ENCODE measurements around the gene MLX. TPM values are rescaled to one million over a fixed set of nuclear protein-coding genes. Genes with fewer than 3 reads are reported as not detected.
A peak's percentile ranks its signal among the peaks of the same experiment; 100 is the strongest.

MLX gene
- total and polyA plus RNA-seq, 2 donors (not counting 1 experiment from before 2014, with no cell fraction given), result 62.4 to 66.6 TPM

GRCh38 chr17:42585353-42585752 is 18.5 kb downstream of the MLX start:
- Mint-ChIP-seq H3K9me3 (ENCODE audit: insufficient read depth) (no peaks in the 10 kb centered on the region), H3K27me3 (no peaks in the 10 kb centered on the region), H3K27ac (peak overlapping the region; percentile 53), H3K4me1 (peaks cover 36% of the 10 kb centered on the region), H3K4me3 (no peak overlapping the region)
- Histone ChIP-seq H3K4me1 (ENCODE audit: control insufficient read depth in 2 of 2, insufficient read depth in 2 of 2, low read length in 2 of 2) (peaks cover 16 to 31% of the 10 kb centered on the region in 2 donors), H3K9me3 (ENCODE audit: control extremely low read depth in 1 of 3, control insufficient read depth in 2 of 3, insufficient read depth in 1 of 3, low read length in 2 of 3) (no peaks in the 10 kb centered on the region), H3K79me2 (ENCODE audit: control insufficient read depth, insufficient read depth, low read length) (peaks cover under 1% of the 10 kb centered on the region), H3K36me3 (replicated peaks in 1 of 2; ENCODE audit: control extremely low read depth in 1 of 2, control insufficient read depth in 1 of 2, extremely low read depth in 1 of 2, insufficient read depth in 2 of 2, low read length in 1 of 2) (peaks cover 14 to 90% of the 10 kb centered on the region in 2 experiments), H3K9ac (ENCODE audit: low read length) (no peak overlapping the region), H3K27me3 (replicated peaks in 1 of 4; ENCODE audit: control extremely low read depth in 1 of 4, control insufficient read depth in 3 of 4, insufficient read depth in 4 of 4, low read length in 3 of 4) (no peaks in the 10 kb centered on the region), H4K20me1 (ENCODE audit: control insufficient read depth, insufficient read depth, low read length, poor library complexity, severe bottlenecking) (peaks cover 20% of the 10 kb centered on the region), H3K4me3 (ENCODE audit: control extremely low read depth in 1 of 5, extremely low read depth in 1 of 5, insufficient read depth in 1 of 5, low read depth in 2 of 5, low read length in 4 of 5) (no peak overlapping the region), H2AFZ (ENCODE audit: insufficient read depth, low read depth, low read length, poor library complexity, severe bottlenecking) (no peak overlapping the region), H3K27ac (ENCODE audit: low read length in 2 of 2) (peak overlapping the region in 1 of 2 donors; percentile 1), H3K4me2 (replicated peaks; ENCODE audit: low read depth, low read length, poor library complexity, severe bottlenecking) (no peak overlapping the region)
- TF ChIP-seq EZH2 (IDR thresholded peaks at IDR 0.05; ENCODE audit: borderline replicate concordance, insufficient read depth, low read depth, low read length, poor library complexity, severe bottlenecking), result no peak
- TF ChIP-seq CTCF (IDR thresholded peaks at IDR 0.05), result no peak
- ChIA-PET CTCF (interaction anchor here (1.0 kb wide), 1 partner anchor 24 kb away, joined by 4 read pairs; the partner anchor contains the start of gene TUBG1), POLR2A (no interaction called here)
- WGBS (ENCODE audit: insufficient coverage), result 67% methylated on average over 1 of the region's 1 CpG
- DNase-seq (no peak), ATAC-seq (ENCODE audit: low read depth) (no peak)
- intact Hi-C loops (cut with micrococcal nuclease), result no loop called here

- 88% methylated on average over 1 of the region's 7 CpGs for WGBS (ENCODE audit: insufficient coverage)
- POLR2A ChIA-PET, result interaction anchor here (0.6 kb wide), 2 partner anchors 15 to 112 kb away, joined by 3 to 4 read pairs; no protein-coding TSS in a partner anchor
- Histone ChIP-seq H3K4me3 (ENCODE audit: control extremely low read depth in 1 of 5, extremely low read depth in 1 of 5, insufficient read depth in 1 of 5, low read depth in 2 of 5, low read length in 4 of 5) (peak overlapping the region in 1 of 5 experiments; percentile 15), H3K9ac (ENCODE audit: low read length) (no peak overlapping the region), H2AFZ (ENCODE audit: insufficient read depth, low read depth, low read length, poor library complexity, severe bottlenecking) (no peak overlapping the region), H3K9me3 (ENCODE audit: control extremely low read depth in 1 of 3, control insufficient read depth in 2 of 3, insufficient read depth in 1 of 3, low read length in 2 of 3) (no peaks in the 10 kb centered on the region), H3K36me3 (replicated peaks in 1 of 2; ENCODE audit: control extremely low read depth in 1 of 2, control insufficient read depth in 1 of 2, extremely low read depth in 1 of 2, insufficient read depth in 2 of 2, low read length in 1 of 2) (peaks cover 12 to 88% of the 10 kb centered on the region in 2 experiments), H3K27ac (ENCODE audit: low read length in 2 of 2) (peak overlapping the region; percentile 24 to 65), H3K4me2 (replicated peaks; ENCODE audit: low read depth, low read length, poor library complexity, severe bottlenecking) (peak overlapping the region; percentile 35), H3K79me2 (ENCODE audit: control insufficient read depth, insufficient read depth, low read length) (peaks cover 4% of the 10 kb centered on the region), H4K20me1 (ENCODE audit: control insufficient read depth, insufficient read depth, low read length, poor library complexity, severe bottlenecking) (peaks cover 33% of the 10 kb centered on the region), H3K4me1 (ENCODE audit: control insufficient read depth in 2 of 2, insufficient read depth in 2 of 2, low read length in 2 of 2) (peaks cover 16 to 31% of the 10 kb centered on the region in 2 donors), H3K27me3 (replicated peaks in 1 of 4; ENCODE audit: control extremely low read depth in 1 of 4, control insufficient read depth in 3 of 4, insufficient read depth in 4 of 4, low read length in 3 of 4) (no peaks in the 10 kb centered on the region)
- Mint-ChIP-seq H3K27me3 (no peaks in the 10 kb centered on the region), H3K4me3 (peak overlapping the region; percentile 76), H3K4me1 (peaks cover 36% of the 10 kb centered on the region), H3K27ac (peak overlapping the region; percentile 95), H3K9me3 (ENCODE audit: insufficient read depth) (no peaks in the 10 kb centered on the region)
- ATAC-seq (ENCODE audit: low read depth), result peak; percentile 51
- CTCF ChIA-PET, result interaction anchor here (0.8 to 2.1 kb wide), 6 partner anchors 8 to 93 kb away, joined by 3 to 13 read pairs (median 3); partner anchors contain the start of gene PSMC3IP
- peak; percentile 50 for DNase-seq
- TF ChIP-seq CTCF (IDR thresholded peaks at IDR 0.05) (no peak), EZH2 (IDR thresholded peaks at IDR 0.05; ENCODE audit: borderline replicate concordance, insufficient read depth, low read depth, low read length, poor library complexity, severe bottlenecking) (no peak)
- intact Hi-C loops (cut with micrococcal nuclease), result no loop called here
Measured at GRCh38 chr17:42586514-42587230, 19.8 kb downstream of the MLX start.
